HepG2 (cell line): ENCODE results near the gene FXYD1. TPM values are rescaled to one million over a fixed set of nuclear protein-coding genes. Genes with fewer than 3 reads are reported as not detected.
A peak's percentile ranks its signal among the peaks of the same experiment; 100 is the strongest.

ENCODE experiments used
- FOXP1 ChIP-seq, 2 experiments: fragments of 450-650 bp in 1 of 2; IDR thresholded peaks; 2 replicates each; pipeline ENCODE4 v1.6.1; 2017 to 2018; ENCODE audit warnings: antibody characterized with exemption in 1 of 2
- GLI4 ChIP-seq: sonication (generic); formaldehyde crosslinking; IDR thresholded peaks from 2 replicates; pipeline ENCODE4 v1.5.1; 2020; ENCODE audit warnings: missing genetic modification reagents, mild to moderate bottlenecking, moderate library complexity, borderline replicate concordance
- GZF1 ChIP-seq: sonication (generic); formaldehyde crosslinking; IDR thresholded peaks from 2 replicates; pipeline ENCODE4 v1.5.1; 2020; ENCODE audit warnings: mild to moderate bottlenecking, missing genetic modification reagents
- HNRNPL ChIP-seq: fragments of 200-400 bp; formaldehyde crosslinking; IDR thresholded peaks from 2 replicates; pipeline ENCODE4 v1.6.1; 2017; ENCODE audit warnings: mild to moderate bottlenecking, low read depth, low read length
- IKZF4 ChIP-seq: sonication (generic); formaldehyde crosslinking; IDR thresholded peaks from 2 replicates; pipeline ENCODE4 v1.5.1; 2020; ENCODE audit warnings: borderline replicate concordance, mild to moderate bottlenecking, low read depth, missing genetic modification reagents; ENCODE audit errors: not compliant biosample characterization
- KAT7 ChIP-seq: IDR thresholded peaks from 2 replicates; pipeline ENCODE4 v1.6.1; 2018; ENCODE audit warnings: borderline replicate concordance, missing compliant biosample characterization
- KMT2A ChIP-seq: sonication (generic); formaldehyde crosslinking; IDR thresholded peaks from 2 replicates; pipeline ENCODE4 v1.4.0; 2020; ENCODE audit warnings: missing genetic modification reagents
- MYC ChIP-seq: sonication (generic); formaldehyde crosslinking; IDR thresholded peaks from 2 replicates; pipeline ENCODE4 v1.9.0; 2021; ENCODE audit warnings: missing genetic modification reagents, borderline replicate concordance
- NFYC ChIP-seq: IDR thresholded peaks from 2 replicates; pipeline ENCODE4 v1.6.1; 2016; ENCODE audit warnings: missing genetic modification reagents, missing compliant biosample characterization
- ONECUT2 ChIP-seq: sonication (generic); formaldehyde crosslinking; IDR thresholded peaks from 2 replicates; pipeline ENCODE4 v1.4.0; 2020; ENCODE audit warnings: missing genetic modification reagents
- PPARG ChIP-seq: conservative IDR thresholded peaks from 2 replicates; pipeline ENCODE4 v1.6.1; 2016; ENCODE audit warnings: missing biosample characterization, missing genetic modification reagents
- RAD21 ChIP-seq: fragments of 450-650 bp; formaldehyde crosslinking; IDR thresholded peaks from 2 replicates; pipeline ENCODE4 v1.5.0; 2020; ENCODE audit warnings: mild to moderate bottlenecking
- SNAI1 ChIP-seq: sonication (generic); formaldehyde crosslinking; IDR thresholded peaks from 2 replicates; pipeline ENCODE4 v1.5.0; 2020; ENCODE audit warnings: mild to moderate bottlenecking, missing genetic modification reagents, borderline replicate concordance
- TGIF2 ChIP-seq: IDR thresholded peaks from 2 replicates; pipeline ENCODE4 v1.6.1; 2016; ENCODE audit warnings: control low read depth, missing compliant biosample characterization
- ZBTB3 ChIP-seq: sonication (generic); formaldehyde crosslinking; IDR thresholded peaks from 2 replicates; pipeline ENCODE4 v1.4.0; 2020; ENCODE audit warnings: low read depth, mild to moderate bottlenecking, moderate library complexity, missing genetic modification reagents, borderline replicate concordance
- ZFP62 ChIP-seq: sonication (generic); formaldehyde crosslinking; IDR thresholded peaks from 2 replicates; pipeline ENCODE4 v1.4.0; 2020; ENCODE audit warnings: missing genetic modification reagents
- ZMAT5 ChIP-seq: sonication (generic); formaldehyde crosslinking; IDR thresholded peaks from 2 replicates; pipeline ENCODE4 v1.5.0; 2020; ENCODE audit warnings: mild to moderate bottlenecking, low read depth, missing genetic modification reagents, borderline replicate concordance
- ZNF225 ChIP-seq: sonication (generic); formaldehyde crosslinking; IDR thresholded peaks from 2 replicates; pipeline ENCODE4 v1.4.0; 2020; ENCODE audit warnings: mild to moderate bottlenecking, missing genetic modification reagents
- ZNF234 ChIP-seq: sonication (generic); formaldehyde crosslinking; conservative IDR thresholded peaks from 2 replicates; pipeline ENCODE4 v1.5.1; 2020; ENCODE audit warnings: mild to moderate bottlenecking, missing genetic modification reagents
- ZNF253 ChIP-seq: sonication (generic); formaldehyde crosslinking; IDR thresholded peaks from 2 replicates; pipeline ENCODE4 v1.8.0; 2022; ENCODE audit warnings: mild to moderate bottlenecking, missing genetic modification reagents, borderline replicate concordance
- ZNF543 ChIP-seq: sonication (generic); formaldehyde crosslinking; IDR thresholded peaks from 2 replicates; pipeline ENCODE4 v1.4.0; 2020; ENCODE audit warnings: mild to moderate bottlenecking, missing genetic modification reagents
- ZNF549 ChIP-seq: sonication (generic); formaldehyde crosslinking; IDR thresholded peaks from 2 replicates; pipeline ENCODE4 v1.5.0; 2020; ENCODE audit warnings: missing genetic modification reagents
- ZNF629 ChIP-seq: sonication (generic); formaldehyde crosslinking; conservative IDR thresholded peaks from 2 replicates; pipeline ENCODE4 v1.5.0; 2020; ENCODE audit warnings: missing genetic modification reagents
- ZNF646 ChIP-seq: sonication (generic); formaldehyde crosslinking; IDR thresholded peaks from 2 replicates; pipeline ENCODE4 v1.9.0; 2021; ENCODE audit warnings: mild to moderate bottlenecking, missing genetic modification reagents
- ZNF703 ChIP-seq: sonication (generic); formaldehyde crosslinking; IDR thresholded peaks from 2 replicates; pipeline ENCODE4 v1.5.1; 2020; ENCODE audit warnings: missing genetic modification reagents, mild to moderate bottlenecking, moderate library complexity, borderline replicate concordance
- ZSCAN29 ChIP-seq: sonication (generic); formaldehyde crosslinking; conservative IDR thresholded peaks from 2 replicates; pipeline ENCODE4 v1.4.0; 2020; ENCODE audit warnings: mild to moderate bottlenecking, missing genetic modification reagents
- ZSCAN9 ChIP-seq: IDR thresholded peaks from 2 replicates; pipeline ENCODE4 v1.6.1; 2016; ENCODE audit warnings: borderline replicate concordance
- polyA plus RNA-seq, 8 experiments: library from polyadenylated mRNA; depleted of rRNA in 3 of 8; stranded (reverse) in 7 of 8; unstranded in 1 of 8; fragments of >200 nt; fragmentation: Illumina TruSeq in 4 of 8; extraction: Trizol in 4 of 8; gene quantifications; 2 replicates each; pipeline versions ENCODE4 v1.2.1 to v1.2.3, GENCODE V29; 2011 to 2016; ENCODE audit warnings: low read depth in 4 of 8, missing spikeins in 1 of 8, mixed read lengths in 1 of 8; ENCODE audit not compliant: insufficient read depth in 1 of 8
- total RNA-seq, 5 experiments: library from RNA; depleted of rRNA; stranded (reverse); fragments of >200 nt; fragmentation: Illumina TruSeq; extraction: Trizol; gene quantifications; 2 replicates each; pipeline ENCODE4 v1.2.3, GENCODE V29; 2016; ENCODE audit warnings: low read depth in 1 of 5

FXYD1 gene
- total and polyA plus RNA-seq, 2 of the 13 experiments (the other 11 are each of a cell fraction or from before 2014, with no cell fraction given), result 31.2 TPM; not detected in 1

GRCh38 chr19:35135389-35135909 lies 3.2 kb upstream of the FXYD1 start (continued):
- no peak for TF ChIP-seq ZNF703
- TF ChIP-seq ZBTB3 (CRISPR knock-in tag), result no peak
- TF ChIP-seq SNAI1 (CRISPR knock-in tag), result no peak
- TF ChIP-seq ZNF225, result no peak
- no peak for TF ChIP-seq ZFP62 (CRISPR knock-in tag)
- TF ChIP-seq FOXP1 (IDR thresholded peaks at IDR 0.05), result no peak
- TF ChIP-seq FOXP1 (CRISPR knock-in tag; IDR thresholded peaks at IDR 0.05), result no peak
- TF ChIP-seq HNRNPL, result peak; percentile 66; the same call in 1 of the 2 replicates
- no peak for TF ChIP-seq ONECUT2
- TF ChIP-seq NFYC (CRISPR knock-in tag), result no peak
- peak; percentile 25 for TF ChIP-seq IKZF4 (CRISPR knock-in tag)
- TF ChIP-seq ZNF629 (CRISPR knock-in tag), result no peak
- no peak for TF ChIP-seq ZSCAN29 (CRISPR knock-in tag)
- TF ChIP-seq KAT7 (CRISPR knock-in tag), result peak; percentile 80; the same call in 1 of the 2 replicates
- TF ChIP-seq MYC (CRISPR knock-in tag), result no peak; the same call in 1 of the 2 replicates
- peak; percentile 49; the same call in 1 of the 2 replicates for TF ChIP-seq PPARG (CRISPR knock-in tag)
- TF ChIP-seq GLI4 (CRISPR knock-in tag), result no peak
- no peak for TF ChIP-seq KMT2A
- TF ChIP-seq RAD21 (CRISPR knock-in tag), result peak; percentile 87
- TF ChIP-seq ZNF549 (CRISPR knock-in tag), result no peak
- TF ChIP-seq ZNF234, result no peak
- TF ChIP-seq GZF1 (CRISPR knock-in tag), result no peak
- no peak for TF ChIP-seq ZSCAN9
- peak; percentile 55; the same call in 1 of the 2 replicates for TF ChIP-seq TGIF2 (CRISPR knock-in tag)
- TF ChIP-seq ZNF253 (CRISPR knock-in tag), result no peak
- TF ChIP-seq ZMAT5 (CRISPR knock-in tag), result no peak
- no peak for TF ChIP-seq ZNF543
- peak; percentile 65; the same call in 1 of the 2 replicates for TF ChIP-seq ZNF646 (CRISPR knock-in tag)
